HepG2 (cell line): Measurements from ENCODE around the gene RASSF4. TPM values are rescaled to one million over a fixed set of nuclear protein-coding genes. Genes with fewer than 3 reads are reported as not detected.

Source experiments
- CEBPG ChIP-seq: IDR thresholded peaks from 2 replicates; pipeline ENCODE4 v1.6.1; 2016
- HNRNPUL1 ChIP-seq: fragments of 200-400 bp; formaldehyde crosslinking; IDR thresholded peaks from 2 replicates; pipeline ENCODE4 v1.6.1; 2017; ENCODE audit warnings: low read depth, mild to moderate bottlenecking, low read length, moderate library complexity
- IKZF5 ChIP-seq: IDR thresholded peaks from 2 replicates; pipeline ENCODE4 v1.6.1; 2018; ENCODE audit warnings: missing genetic modification reagents, mild to moderate bottlenecking, missing compliant biosample characterization
- IRF9 ChIP-seq: sonication (generic); formaldehyde crosslinking; IDR thresholded peaks from 2 replicates; pipeline ENCODE4 v1.8.0; 2022; ENCODE audit warnings: missing genetic modification reagents, mild to moderate bottlenecking, borderline replicate concordance
- MXI1 ChIP-seq: IDR thresholded peaks from 3 replicates; pipeline ENCODE4 v1.6.1; 2012; ENCODE audit warnings: low read depth, low read length, inconsistent platforms, borderline replicate concordance
- NCOA1 ChIP-seq: sonication (generic); formaldehyde crosslinking; IDR thresholded peaks from 2 replicates; pipeline ENCODE4 v1.9.0; 2021; ENCODE audit warnings: missing genetic modification reagents
- POLR2A ChIP-seq, 2 experiments: IDR thresholded peaks; 2 replicates each; pipeline ENCODE4 v1.6.1; 2011; ENCODE audit warnings: low read depth in 2 of 2, low read length in 2 of 2, mild to moderate bottlenecking in 1 of 2, moderate library complexity in 1 of 2; ENCODE audit not compliant: insufficient read depth in 1 of 2
- SMARCE1 ChIP-seq: fragments of 450-650 bp; IDR thresholded peaks from 2 replicates; pipeline ENCODE4 v1.6.1; 2017; ENCODE audit warnings: borderline replicate concordance
- ZBTB42 ChIP-seq: sonication (generic); formaldehyde crosslinking; IDR thresholded peaks from 2 replicates; pipeline ENCODE4 v1.5.0; 2020; ENCODE audit warnings: mild to moderate bottlenecking, missing genetic modification reagents
- ZFY ChIP-seq: sonication (generic); formaldehyde crosslinking; IDR thresholded peaks from 2 replicates; pipeline ENCODE4 v1.4.0; 2020; ENCODE audit warnings: missing genetic modification reagents
- ZZZ3 ChIP-seq: sonication (generic); formaldehyde crosslinking; IDR thresholded peaks from 2 replicates; pipeline ENCODE4 v1.4.0; 2020; ENCODE audit warnings: missing genetic modification reagents, mild to moderate bottlenecking, borderline replicate concordance
- polyA plus RNA-seq, 8 experiments: library from polyadenylated mRNA; depleted of rRNA in 3 of 8; stranded (reverse) in 7 of 8; unstranded in 1 of 8; fragments of >200 nt; fragmentation: Illumina TruSeq in 4 of 8; extraction: Trizol in 4 of 8; gene quantifications; 2 replicates each; pipeline versions ENCODE4 v1.2.1 to v1.2.3, GENCODE V29; 2011 to 2016; ENCODE audit warnings: low read depth in 4 of 8, missing spikeins in 1 of 8, mixed read lengths in 1 of 8; ENCODE audit not compliant: insufficient read depth in 1 of 8
- total RNA-seq, 5 experiments: library from RNA; depleted of rRNA; stranded (reverse); fragments of >200 nt; fragmentation: Illumina TruSeq; extraction: Trizol; gene quantifications; 2 replicates each; pipeline ENCODE4 v1.2.3, GENCODE V29; 2016; ENCODE audit warnings: low read depth in 1 of 5
- TF ChIP-seq, protein P1 (sequence below), 2 experiments: sonication (generic) in 1 of 2; formaldehyde crosslinking in 1 of 2; IDR thresholded peaks; 2 replicates each; pipeline versions ENCODE4 v1.4.0 to v1.6.1; 2016 to 2020; ENCODE audit warnings: borderline replicate concordance in 1 of 2, low read depth in 1 of 2, mild to moderate bottlenecking in 1 of 2, missing genetic modification reagents in 1 of 2
- TF ChIP-seq, protein P2 (sequence below): IDR thresholded peaks from 2 replicates; pipeline ENCODE4 v1.6.1; 2012; ENCODE audit warnings: inconsistent platforms
- TF ChIP-seq, protein P3 (sequence below): sonication (generic); formaldehyde crosslinking; conservative IDR thresholded peaks from 2 replicates; pipeline ENCODE4 v1.4.0; 2020; ENCODE audit warnings: mild to moderate bottlenecking, missing genetic modification reagents, moderate library complexity
- TF ChIP-seq, protein P4 (sequence below): sonication (generic); formaldehyde crosslinking; IDR thresholded peaks from 2 replicates; pipeline ENCODE4 v1.4.0; 2020; ENCODE audit warnings: missing genetic modification reagents

RASSF4 gene
- total and polyA plus RNA-seq, 2 of the 13 experiments (the other 11 are each of a cell fraction or from before 2014, with no cell fraction given) = 34.0 to 51.7 TPM

GRCh38 chr10:44963772-44964633, 4.4 kb downstream of the RASSF4 start (continued):
- TF ChIP-seq IKZF5 (CRISPR knock-in tag) (peak; percentile 65; the same call in 1 of the 2 replicates), NCOA1 (CRISPR knock-in tag) (peak; percentile 54; the same call in 1 of the 2 replicates), MXI1 (no peak), ZBTB42 (CRISPR knock-in tag) (no peak), SMARCE1 (no peak), ZZZ3 (CRISPR knock-in tag) (no peak), ZFY (CRISPR knock-in tag) (peak; percentile 54), POLR2A (IDR thresholded peaks at IDR 0.05; ENCODE audit: insufficient read depth in 1 of 2, low read depth in 2 of 2, low read length in 2 of 2) (peak in 1 of 2 experiments; percentile 20; a peak in 1 of 4 replicates), IRF9 (peak; percentile 80; the same call in 1 of the 2 replicates), CEBPG (peak; percentile 20; the same call in 1 of the 2 replicates), HNRNPUL1 (no peak)
- TF ChIP-seq, protein P1, sequence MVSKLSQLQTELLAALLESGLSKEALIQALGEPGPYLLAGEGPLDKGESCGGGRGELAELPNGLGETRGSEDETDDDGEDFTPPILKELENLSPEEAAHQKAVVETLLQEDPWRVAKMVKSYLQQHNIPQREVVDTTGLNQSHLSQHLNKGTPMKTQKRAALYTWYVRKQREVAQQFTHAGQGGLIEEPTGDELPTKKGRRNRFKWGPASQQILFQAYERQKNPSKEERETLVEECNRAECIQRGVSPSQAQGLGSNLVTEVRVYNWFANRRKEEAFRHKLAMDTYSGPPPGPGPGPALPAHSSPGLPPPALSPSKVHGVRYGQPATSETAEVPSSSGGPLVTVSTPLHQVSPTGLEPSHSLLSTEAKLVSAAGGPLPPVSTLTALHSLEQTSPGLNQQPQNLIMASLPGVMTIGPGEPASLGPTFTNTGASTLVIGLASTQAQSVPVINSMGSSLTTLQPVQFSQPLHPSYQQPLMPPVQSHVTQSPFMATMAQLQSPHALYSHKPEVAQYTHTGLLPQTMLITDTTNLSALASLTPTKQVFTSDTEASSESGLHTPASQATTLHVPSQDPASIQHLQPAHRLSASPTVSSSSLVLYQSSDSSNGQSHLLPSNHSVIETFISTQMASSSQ (IDR thresholded peaks at IDR 0.05; ENCODE audit: low read depth) = no peak
- TF ChIP-seq, protein P1 (CRISPR knock-in tag; IDR thresholded peaks at IDR 0.05; ENCODE audit: borderline replicate concordance) = peak; percentile 82; the same call in 1 of the 2 replicates
- TF ChIP-seq, protein P2, sequence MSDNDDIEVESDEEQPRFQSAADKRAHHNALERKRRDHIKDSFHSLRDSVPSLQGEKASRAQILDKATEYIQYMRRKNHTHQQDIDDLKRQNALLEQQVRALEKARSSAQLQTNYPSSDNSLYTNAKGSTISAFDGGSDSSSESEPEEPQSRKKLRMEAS = peak; percentile 71; the same call in 1 of the 2 replicates
- TF ChIP-seq, protein P3, sequence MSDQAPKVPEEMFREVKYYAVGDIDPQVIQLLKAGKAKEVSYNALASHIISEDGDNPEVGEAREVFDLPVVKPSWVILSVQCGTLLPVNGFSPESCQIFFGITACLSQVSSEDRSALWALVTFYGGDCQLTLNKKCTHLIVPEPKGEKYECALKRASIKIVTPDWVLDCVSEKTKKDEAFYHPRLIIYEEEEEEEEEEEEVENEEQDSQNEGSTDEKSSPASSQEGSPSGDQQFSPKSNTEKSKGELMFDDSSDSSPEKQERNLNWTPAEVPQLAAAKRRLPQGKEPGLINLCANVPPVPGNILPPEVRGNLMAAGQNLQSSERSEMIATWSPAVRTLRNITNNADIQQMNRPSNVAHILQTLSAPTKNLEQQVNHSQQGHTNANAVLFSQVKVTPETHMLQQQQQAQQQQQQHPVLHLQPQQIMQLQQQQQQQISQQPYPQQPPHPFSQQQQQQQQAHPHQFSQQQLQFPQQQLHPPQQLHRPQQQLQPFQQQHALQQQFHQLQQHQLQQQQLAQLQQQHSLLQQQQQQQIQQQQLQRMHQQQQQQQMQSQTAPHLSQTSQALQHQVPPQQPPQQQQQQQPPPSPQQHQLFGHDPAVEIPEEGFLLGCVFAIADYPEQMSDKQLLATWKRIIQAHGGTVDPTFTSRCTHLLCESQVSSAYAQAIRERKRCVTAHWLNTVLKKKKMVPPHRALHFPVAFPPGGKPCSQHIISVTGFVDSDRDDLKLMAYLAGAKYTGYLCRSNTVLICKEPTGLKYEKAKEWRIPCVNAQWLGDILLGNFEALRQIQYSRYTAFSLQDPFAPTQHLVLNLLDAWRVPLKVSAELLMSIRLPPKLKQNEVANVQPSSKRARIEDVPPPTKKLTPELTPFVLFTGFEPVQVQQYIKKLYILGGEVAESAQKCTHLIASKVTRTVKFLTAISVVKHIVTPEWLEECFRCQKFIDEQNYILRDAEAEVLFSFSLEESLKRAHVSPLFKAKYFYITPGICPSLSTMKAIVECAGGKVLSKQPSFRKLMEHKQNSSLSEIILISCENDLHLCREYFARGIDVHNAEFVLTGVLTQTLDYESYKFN = peak; percentile 70
- TF ChIP-seq, protein P4, sequence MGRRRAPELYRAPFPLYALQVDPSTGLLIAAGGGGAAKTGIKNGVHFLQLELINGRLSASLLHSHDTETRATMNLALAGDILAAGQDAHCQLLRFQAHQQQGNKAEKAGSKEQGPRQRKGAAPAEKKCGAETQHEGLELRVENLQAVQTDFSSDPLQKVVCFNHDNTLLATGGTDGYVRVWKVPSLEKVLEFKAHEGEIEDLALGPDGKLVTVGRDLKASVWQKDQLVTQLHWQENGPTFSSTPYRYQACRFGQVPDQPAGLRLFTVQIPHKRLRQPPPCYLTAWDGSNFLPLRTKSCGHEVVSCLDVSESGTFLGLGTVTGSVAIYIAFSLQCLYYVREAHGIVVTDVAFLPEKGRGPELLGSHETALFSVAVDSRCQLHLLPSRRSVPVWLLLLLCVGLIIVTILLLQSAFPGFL (CRISPR knock-in tag) = no peak
